Mesenchymal stem cell (in vitro differentiated cells and primary cell): ENCODE results near the gene CEACAM8.
"Not testable (repeated sequence)": the region's sequence is repeated elsewhere in the genome, so short reads cannot be mapped to it uniquely, and the experiment has no call there.

Source experiments
- DNase-seq: peaks from one replicate; pipeline ENCODE4 v3.0.0-alpha.2; 2013
- H2AFZ ChIP-seq: one replicate; pipeline ENCODE4 v1.6.1; 2013; ENCODE audit warnings: low read depth, mild to moderate bottlenecking, control low read depth, inconsistent platforms, low read length, moderate library complexity
- H2AK5ac ChIP-seq: 2 replicates; pipeline ENCODE4 v1.6.1; 2013; ENCODE audit warnings: low read length, moderate library complexity, mild to moderate bottlenecking, inconsistent platforms; ENCODE audit not compliant: severe bottlenecking
- H2BK120ac ChIP-seq: one replicate; pipeline ENCODE4 v1.6.1; 2013; ENCODE audit warnings: low read depth, mild to moderate bottlenecking, inconsistent platforms, low read length, moderate library complexity
- H2BK12ac ChIP-seq, 2 experiments: one replicate each; pipeline ENCODE4 v1.6.1; 2013; ENCODE audit warnings: inconsistent platforms in 2 of 2, low read length in 2 of 2, mild to moderate bottlenecking in 2 of 2, moderate library complexity in 2 of 2, control low read depth in 1 of 2
- H2BK15ac ChIP-seq: one replicate; pipeline ENCODE4 v1.6.1; 2013; ENCODE audit warnings: mild to moderate bottlenecking, low read depth, inconsistent platforms; ENCODE audit not compliant: poor library complexity, severe bottlenecking
- H2BK5ac ChIP-seq: 2 replicates; pipeline ENCODE4 v1.6.1; 2013; ENCODE audit warnings: low read depth, mild to moderate bottlenecking, low read length, control low read depth, inconsistent platforms; ENCODE audit not compliant: poor library complexity, severe bottlenecking
- H3K14ac ChIP-seq, 2 experiments: one replicate each; pipeline ENCODE4 v1.6.1; 2013; ENCODE audit warnings: inconsistent platforms in 2 of 2, low read length in 2 of 2, control low read depth in 1 of 2, mild to moderate bottlenecking in 1 of 2, moderate library complexity in 1 of 2
- H3K18ac ChIP-seq, 2 experiments: one replicate each; pipeline ENCODE4 v1.6.1; 2013; ENCODE audit warnings: inconsistent platforms in 2 of 2, low read length in 2 of 2, control low read depth in 1 of 2, low read depth in 1 of 2, mild to moderate bottlenecking in 1 of 2
- H3K23ac ChIP-seq, 2 experiments: one replicate each; pipeline ENCODE4 v1.6.1; 2013; ENCODE audit warnings: inconsistent platforms in 2 of 2, low read length in 2 of 2, mild to moderate bottlenecking in 2 of 2, moderate library complexity in 2 of 2, control low read depth in 1 of 2
- H3K27ac ChIP-seq: 2 replicates; pipeline ENCODE4 v1.5.1; 2013; ENCODE audit warnings: mild to moderate bottlenecking, moderate library complexity, low read length, control low read depth, inconsistent platforms; ENCODE audit not compliant: poor library complexity, severe bottlenecking
- H3K27me3 ChIP-seq, 2 experiments: 2 replicates each; pipeline versions ENCODE4 v1.6.1 to v1.7.0; 2013; ENCODE audit warnings: low read length in 2 of 2, mild to moderate bottlenecking in 2 of 2, moderate library complexity in 2 of 2, control low read depth in 1 of 2, inconsistent platforms in 1 of 2; ENCODE audit not compliant: control insufficient read depth in 1 of 2, insufficient read depth in 1 of 2
- H3K36me3 ChIP-seq, 2 experiments: 2 replicates each; pipeline versions ENCODE4 v1.6.1 to v1.7.0; 2013; ENCODE audit warnings: low read length in 2 of 2, control low read depth in 1 of 2, inconsistent platforms in 1 of 2, low read depth in 1 of 2, mild to moderate bottlenecking in 1 of 2; ENCODE audit not compliant: insufficient read depth in 2 of 2, control insufficient read depth in 1 of 2
- H3K4ac ChIP-seq, 2 experiments: one replicate each; pipeline ENCODE4 v1.6.1; 2013; ENCODE audit warnings: inconsistent platforms in 2 of 2, low read length in 2 of 2, mild to moderate bottlenecking in 2 of 2, moderate library complexity in 2 of 2, control low read depth in 1 of 2, low read depth in 1 of 2
- H3K4me1 ChIP-seq: 2 replicates; pipeline ENCODE4 v1.6.1; 2013; ENCODE audit warnings: low read depth, low read length, control low read depth; ENCODE audit not compliant: control insufficient read depth, insufficient read depth
- H3K4me2 ChIP-seq: 2 replicates; pipeline ENCODE4 v1.6.1; 2013; ENCODE audit warnings: low read length, mild to moderate bottlenecking, inconsistent platforms; ENCODE audit not compliant: poor library complexity, severe bottlenecking
- H3K4me3 ChIP-seq, 2 experiments: 2 replicates each; pipeline versions ENCODE4 v1.5.1 to v1.7.0; 2013; ENCODE audit warnings: low read length in 2 of 2, mild to moderate bottlenecking in 2 of 2, control low read depth in 1 of 2, low read depth in 1 of 2; ENCODE audit not compliant: insufficient read depth in 1 of 2
- H3K79me1 ChIP-seq: replicated peaks from 2 replicates; pipeline ENCODE4 v1.6.1; 2013; ENCODE audit warnings: mild to moderate bottlenecking, control low read depth, low read length, inconsistent platforms; ENCODE audit not compliant: poor library complexity, severe bottlenecking
- H3K9ac ChIP-seq: 2 replicates; pipeline ENCODE4 v1.7.0; 2013; ENCODE audit warnings: mild to moderate bottlenecking, low read length, moderate library complexity
- H3K9me3 ChIP-seq: 2 replicates; pipeline ENCODE4 v1.7.0; 2013; ENCODE audit warnings: mild to moderate bottlenecking, low read length; ENCODE audit not compliant: control insufficient read depth
- H4K8ac ChIP-seq: one replicate; pipeline ENCODE4 v1.6.1; 2013; ENCODE audit warnings: inconsistent platforms, mild to moderate bottlenecking, low read length, moderate library complexity
- H4K91ac ChIP-seq: one replicate; pipeline ENCODE4 v1.6.1; 2013; ENCODE audit warnings: mild to moderate bottlenecking, low read length, inconsistent platforms
- WGBS: methylation state at CpG from one replicate; pipeline ENCODE4 v1.1.7; 2013; ENCODE audit warnings: mixed read lengths; 5-methylcytosine and 5-hydroxymethylcytosine counted together

CEACAM8 gene

GRCh38 chr19:42626181-42626580 lies 31.5 kb upstream of the CEACAM8 start:
- Histone ChIP-seq H3K9me3 (peaks cover 13% of the 10 kb centered on the region), H2AK5ac (no peak overlapping the region), H3K36me3 (no peaks in the 10 kb centered on the region), H2AFZ (no peak overlapping the region), H4K8ac (no peak overlapping the region), H3K14ac (no peak overlapping the region), H3K23ac (no peak overlapping the region), H3K4me2 (no peak overlapping the region), H3K4me1 (no peaks in the 10 kb centered on the region), H3K4me3 (no peak overlapping the region), H2BK5ac (no peak overlapping the region), H4K91ac (no peak overlapping the region), H3K4ac (no peak overlapping the region), H3K9ac (no peak overlapping the region), H2BK12ac (no peak overlapping the region), H3K27me3 (peaks cover 0 to 32% of the 10 kb centered on the region in 2 experiments), H3K27ac (no peak overlapping the region), H3K18ac (no peak overlapping the region), H3K79me1 (no peaks in the 10 kb centered on the region), H2BK15ac (no peak overlapping the region), H2BK120ac (no peak overlapping the region)
- WGBS: 65% methylated on average over 2 of the region's 2 CpGs
- no peak for DNase-seq

- H2AK5ac ChIP-seq: no peak overlapping the region
- no peak for DNase-seq
- H3K79me1 ChIP-seq: no peaks in the 10 kb centered on the region
- no peak overlapping the region for H3K9ac ChIP-seq
- no peak overlapping the region for H2BK12ac ChIP-seq
- no peak overlapping the region for H4K8ac ChIP-seq
- WGBS: 48% methylated on average over 1 of the region's 1 CpG
- no peaks in the 10 kb centered on the region for H3K36me3 ChIP-seq
- no peaks in the 10 kb centered on the region for H3K9me3 ChIP-seq
- H3K23ac ChIP-seq: no peak overlapping the region
- no peak overlapping the region for H4K91ac ChIP-seq
- no peak overlapping the region for H3K27ac ChIP-seq
- no peak overlapping the region for H3K4me3 ChIP-seq
- H3K27me3 ChIP-seq: peaks cover 0 to 42% of the 10 kb centered on the region in 2 experiments
- no peak overlapping the region for H3K4me2 ChIP-seq
- H3K18ac ChIP-seq: no peak overlapping the region
- no peak overlapping the region for H3K14ac ChIP-seq
- H2AFZ ChIP-seq: no peak overlapping the region
- H3K4me1 ChIP-seq: no peaks in the 10 kb centered on the region
- H2BK120ac ChIP-seq: no peak overlapping the region
- no peak overlapping the region for H3K4ac ChIP-seq
- no peak overlapping the region for H2BK15ac ChIP-seq
- H2BK5ac ChIP-seq: no peak overlapping the region
Observed at GRCh38 chr19:42619271-42619670, 24.5 kb upstream of the CEACAM8 start.

GRCh38 chr19:42613666-42614065 lies 18.9 kb upstream of the CEACAM8 start:
- Histone ChIP-seq H2BK12ac (no peak overlapping the region), H3K27me3 (peaks cover 0 to 32% of the 10 kb centered on the region in 2 experiments), H3K4ac (no peak overlapping the region), H2BK120ac (no peak overlapping the region), H3K23ac (no peak overlapping the region), H3K4me2 (no peak overlapping the region), H2AK5ac (no peak overlapping the region), H3K9ac (no peak overlapping the region), H3K18ac (no peak overlapping the region), H3K27ac (no peak overlapping the region), H3K14ac (no peak overlapping the region), H3K79me1 (no peaks in the 10 kb centered on the region), H3K4me3 (no peak overlapping the region), H3K4me1 (no peaks in the 10 kb centered on the region), H2AFZ (no peak overlapping the region), H4K8ac (no peak overlapping the region), H3K9me3 (no peaks in the 10 kb centered on the region), H2BK15ac (no peak overlapping the region), H3K36me3 (no peaks in the 10 kb centered on the region), H4K91ac (no peak overlapping the region), H2BK5ac (no peak overlapping the region)
- DNase-seq: no peak
- 87% methylated on average over 5 of the region's 5 CpGs for WGBS

GRCh38 chr19:42610401-42610915 lies 15.7 kb upstream of the CEACAM8 start:
- DNase-seq, H2BK12ac ChIP-seq, H3K9me3 ChIP-seq: not testable (repeated sequence)

More at GRCh38 chr19:42610401-42610915, 15.7 kb upstream of the CEACAM8 start:
- not testable (repeated sequence) for H4K8ac ChIP-seq, H2AK5ac ChIP-seq, H2BK5ac ChIP-seq, H3K4ac ChIP-seq, H2BK15ac ChIP-seq, H3K23ac ChIP-seq, H3K79me1 ChIP-seq, H2AFZ ChIP-seq, H3K4me1 ChIP-seq, H3K36me3 ChIP-seq, H3K14ac ChIP-seq, H2BK120ac ChIP-seq, H3K27ac ChIP-seq, H3K4me2 ChIP-seq, H3K9ac ChIP-seq, H3K4me3 ChIP-seq, H4K91ac ChIP-seq, H3K18ac ChIP-seq
- WGBS: 89% methylated on average over 18 of the region's 33 CpGs
- H3K27me3 ChIP-seq: peaks cover 0 to 42% of the 10 kb centered on the region in 2 experiments
